ENCODE measurements around the gene PER2. TPM values are rescaled to one million over a fixed set of nuclear protein-coding genes. Genes with fewer than 3 reads are reported as not detected.

The PER2 gene
- total RNA-seq, 1 donor from 2014 or later = 21.6 TPM

GRCh38 chr2:238251331-238251730, 37.1 kb downstream of the PER2 start:
- no peaks in the 10 kb centered on the region for H3K9me3 ChIP-seq
- H3K36me3 ChIP-seq = peaks cover 72 to 85% of the 10 kb centered on the region in 2 donors
- no peak overlapping the region for H3K27ac ChIP-seq
- no peak for DNase-seq (ENCODE audit: low spot score in 2 of 2)
- TF ChIP-seq CTCF (IDR thresholded peaks at IDR 0.05) = no peak
- no peak overlapping the region for H3K4me3 ChIP-seq
- H3K27me3 ChIP-seq = no peaks in the 10 kb centered on the region
- H3K4me1 ChIP-seq = no peaks in the 10 kb centered on the region
- intact Hi-C loops (cut with DNase I) = no loop called here

- H3K4me3 ChIP-seq = no peak overlapping the region
- no peaks in the 10 kb centered on the region for H3K4me1 ChIP-seq
- peaks cover 72 to 85% of the 10 kb centered on the region in 2 donors for H3K36me3 ChIP-seq
- intact Hi-C loops (cut with DNase I) = no loop called here
- DNase-seq (ENCODE audit: low spot score in 2 of 2) = no peak
- H3K27ac ChIP-seq = no peak overlapping the region
- no peak for TF ChIP-seq CTCF (IDR thresholded peaks at IDR 0.05)
- no peaks in the 10 kb centered on the region for H3K27me3 ChIP-seq
- H3K9me3 ChIP-seq = no peaks in the 10 kb centered on the region
These were observed 37.5 kb downstream of the PER2 start for GRCh38 chr2:238250896-238251295.

GRCh38 chr2:238247841-238248453, 40.5 kb downstream of the PER2 start:
- H3K4me3 ChIP-seq = no peak overlapping the region
- H3K27ac ChIP-seq = no peak overlapping the region
- intact Hi-C loops (cut with DNase I) = no loop called here
- H3K9me3 ChIP-seq = no peaks in the 10 kb centered on the region
- no peak for DNase-seq (ENCODE audit: low spot score in 2 of 2)
- H3K4me1 ChIP-seq = no peaks in the 10 kb centered on the region
- H3K36me3 ChIP-seq = peaks cover 52 to 74% of the 10 kb centered on the region in 2 donors
- no peaks in the 10 kb centered on the region for H3K27me3 ChIP-seq
- TF ChIP-seq CTCF (IDR thresholded peaks at IDR 0.05) = no peak

- DNase-seq (ENCODE audit: low spot score in 2 of 2) = no peak
- H3K9me3 ChIP-seq = no peaks in the 10 kb centered on the region
- H3K36me3 ChIP-seq = peaks cover 45 to 67% of the 10 kb centered on the region in 2 donors
- no peak for TF ChIP-seq CTCF (IDR thresholded peaks at IDR 0.05)
- H3K4me1 ChIP-seq = peaks cover 0 to 7% of the 10 kb centered on the region in 2 donors
- H3K27ac ChIP-seq = no peak overlapping the region
- no peak overlapping the region for H3K4me3 ChIP-seq
- intact Hi-C loops (cut with DNase I) = no loop called here
- no peaks in the 10 kb centered on the region for H3K27me3 ChIP-seq
These were observed 41.2 kb downstream of the PER2 start for GRCh38 chr2:238247002-238247822.

GRCh38 chr2:238244151-238244550, 44.3 kb downstream of the PER2 start:
- DNase-seq (ENCODE audit: low spot score in 2 of 2) = no peak
- Histone ChIP-seq H3K27ac (no peak overlapping the region), H3K9me3 (no peaks in the 10 kb centered on the region), H3K4me1 (peaks cover 0 to 18% of the 10 kb centered on the region in 2 donors), H3K27me3 (no peaks in the 10 kb centered on the region), H3K4me3 (no peak overlapping the region), H3K36me3 (peaks cover 20 to 37% of the 10 kb centered on the region in 2 donors)
- TF ChIP-seq CTCF (IDR thresholded peaks at IDR 0.05) = no peak
- intact Hi-C loops (cut with DNase I) = loop anchor here (5.0 kb wide), 3 partner anchors 43 to 387 kb away; partner anchors contain the start of genes PER2 and RAMP1
